HG03064 (cell line): ENCODE results near the gene TXNL1.
"Not testable (repeated sequence)": the region's sequence is repeated elsewhere in the genome, so short reads cannot be mapped to it uniquely, and the experiment has no call there.

Experiments used
- ATAC-seq: cut with Tn5 transposase; IDR thresholded peaks from one replicate; pipeline ENCODE4 v1.9.1; 2021; ENCODE audit warnings: low read depth; ENCODE audit not compliant: unreplicated experiment

TXNL1 gene

DNA sequence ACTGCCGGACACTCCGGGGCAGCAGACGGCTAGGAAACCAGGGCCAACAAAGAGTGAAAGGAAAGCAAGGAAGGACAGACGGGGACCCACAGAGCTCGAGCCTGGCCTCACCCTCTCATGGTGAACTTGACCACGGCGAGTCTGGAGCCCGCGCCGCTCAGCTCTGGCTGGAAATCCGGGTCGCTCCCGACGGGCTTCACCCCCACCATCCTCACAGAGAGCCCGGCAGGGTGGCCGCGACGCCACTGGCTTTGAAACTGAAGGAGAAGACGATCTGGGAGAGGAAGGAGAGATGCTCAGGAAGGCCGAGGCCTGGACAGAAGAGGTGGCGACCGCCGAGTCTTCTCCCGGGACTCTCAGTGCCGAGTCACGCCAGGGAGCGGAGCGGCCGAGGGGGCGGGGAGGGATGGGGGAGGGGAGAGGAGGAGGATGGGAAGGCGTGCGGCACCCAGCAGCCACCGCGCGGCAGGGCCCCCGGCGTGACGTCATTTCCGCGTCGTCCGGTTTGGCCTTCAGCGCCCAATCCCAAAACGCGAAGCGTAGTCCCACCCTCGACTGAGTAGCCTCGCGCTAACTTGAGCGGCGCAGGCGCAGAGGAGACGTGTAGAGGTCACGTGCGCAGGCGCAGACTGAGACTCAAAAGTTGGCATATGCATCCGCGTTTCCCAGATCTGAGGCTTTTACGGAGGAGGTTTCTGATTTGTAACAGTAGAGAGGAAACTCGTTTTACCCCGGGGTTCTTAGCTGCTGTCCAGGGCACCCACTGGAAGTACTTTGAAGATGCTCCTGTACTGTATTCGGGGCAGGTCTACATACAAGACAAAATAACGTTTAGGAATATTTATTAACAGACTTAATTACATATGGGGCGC, at the start of gene TXNL1:
TSS of gene TXNL1 (minus strand) at position 361 of the 872 bp plus-strand sequence. CDS start at position 209, 152 bp downstream.
- ATAC-seq, result peak; percentile 94

DNA sequence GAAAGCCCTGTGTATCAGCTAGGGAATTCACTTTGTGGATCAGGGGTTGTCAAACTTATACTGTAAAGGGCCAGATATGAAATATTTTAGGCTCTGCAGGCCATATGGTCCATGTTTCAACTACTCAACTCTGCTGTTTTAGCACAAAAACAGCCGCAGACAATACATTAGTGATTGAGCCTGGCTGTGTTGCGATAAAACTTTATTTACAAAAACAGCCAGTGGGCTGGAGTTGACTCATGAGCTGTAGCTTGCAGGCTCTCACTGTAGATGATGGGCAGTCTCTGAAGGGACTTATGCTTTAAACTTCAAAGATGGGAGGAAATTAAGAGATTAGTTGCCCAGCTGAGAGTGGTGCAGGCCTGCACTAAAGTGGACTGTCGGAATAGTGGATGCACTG, 45.9 kb upstream of the TXNL1 start:
- no peak for ATAC-seq

DNA sequence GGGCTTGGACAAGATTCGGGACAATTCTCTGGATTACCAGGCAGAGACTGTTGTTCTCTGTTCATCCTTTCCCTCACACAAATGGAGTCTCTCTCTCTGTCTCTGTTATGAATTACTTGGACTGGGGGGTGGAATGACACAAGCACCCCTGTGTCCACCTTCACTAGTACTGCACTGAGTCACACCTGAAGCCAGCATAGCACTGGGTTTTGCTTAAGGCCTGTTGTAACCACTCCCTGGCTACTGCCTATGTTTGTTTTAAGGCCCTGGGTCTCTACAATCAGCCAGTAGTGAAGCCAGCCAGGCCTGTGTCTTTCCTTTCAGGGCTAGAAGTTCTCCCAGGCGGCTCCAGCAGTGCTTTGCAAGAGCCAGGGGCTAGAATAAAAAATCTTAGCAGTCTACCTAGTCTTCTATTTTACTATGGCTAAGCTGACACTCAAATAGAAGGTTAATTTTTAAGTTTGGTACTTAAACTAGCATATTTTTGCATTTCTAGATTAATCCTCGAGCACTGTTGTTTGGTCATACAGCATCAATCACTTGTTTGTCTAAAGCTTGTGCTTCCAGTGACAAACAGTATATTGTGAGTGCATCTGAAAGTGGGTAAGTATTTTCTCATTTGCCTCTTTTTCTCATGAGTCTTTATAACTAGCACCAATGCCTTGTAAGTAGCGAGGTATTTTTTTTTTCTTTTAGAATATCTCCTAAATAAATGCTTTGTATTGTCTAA, 40.6 kb upstream of the TXNL1 start:
- ATAC-seq, result no peak

DNA sequence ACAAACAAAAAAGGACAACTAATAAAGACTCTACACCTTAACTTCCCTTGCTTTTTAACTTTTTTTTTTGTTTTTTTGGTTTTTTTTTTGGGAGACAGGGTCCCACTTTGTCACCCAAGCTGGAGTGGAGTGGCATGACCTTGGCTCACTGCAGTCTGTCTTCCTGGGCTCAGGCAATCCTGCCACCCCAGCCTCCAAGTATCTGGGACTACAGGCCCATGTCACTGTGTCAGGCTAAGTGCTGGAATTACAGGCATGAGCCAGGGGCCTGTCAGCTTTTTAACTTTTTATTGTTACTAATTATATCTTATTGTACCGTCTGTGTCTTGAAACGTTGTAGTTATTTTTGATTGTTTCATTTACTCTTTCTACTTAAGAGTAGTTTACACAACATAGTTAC, 38.2 kb upstream of the TXNL1 start:
- no peak for ATAC-seq

DNA sequence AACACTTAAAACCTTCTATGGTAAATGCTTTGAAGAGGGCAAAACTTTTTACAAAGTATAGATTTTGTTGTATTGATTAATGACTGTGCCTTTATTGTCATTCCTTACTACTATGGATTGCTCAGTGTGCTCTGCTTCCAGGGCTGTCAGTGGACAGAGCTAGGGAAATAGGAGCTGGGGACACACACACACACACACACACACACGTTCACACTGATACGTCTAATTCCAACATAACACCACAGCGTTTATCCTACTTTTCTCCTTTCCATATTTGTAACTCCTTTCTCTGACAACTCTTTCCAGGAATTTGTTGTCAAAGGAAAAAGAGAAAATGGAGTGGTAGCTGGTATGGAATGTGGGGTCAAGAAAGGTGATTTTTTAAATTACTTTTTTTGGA, 34.6 kb upstream of the TXNL1 start:
- no peak for ATAC-seq

DNA sequence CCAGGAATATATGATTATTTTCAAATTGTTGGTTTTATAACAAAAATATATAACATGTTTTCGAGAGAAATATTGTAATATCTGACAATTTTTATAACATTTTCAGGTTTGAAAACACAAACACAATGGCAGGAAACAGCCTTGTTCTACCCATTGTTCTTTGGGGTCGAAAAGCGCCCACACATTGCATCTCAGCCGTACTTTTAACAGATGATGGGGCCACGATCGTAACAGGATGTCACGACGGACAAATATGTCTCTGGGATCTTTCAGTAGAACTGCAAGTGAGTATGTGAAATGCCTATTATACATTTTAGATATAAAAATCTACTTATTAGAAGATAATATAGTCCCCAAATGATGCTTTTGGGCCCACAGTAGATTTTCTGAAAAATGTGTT, 34.0 kb upstream of the TXNL1 start:
- ATAC-seq, result no peak

- ATAC-seq, result no peak
Observed at GRCh38 chr18:56662902-56663301, 24.5 kb upstream of the TXNL1 start.

- no peak for ATAC-seq
Observed at GRCh38 chr18:56662502-56662901, 24.1 kb upstream of the TXNL1 start.

- no peak for ATAC-seq
Observed at GRCh38 chr18:56662063-56662408, 23.6 kb upstream of the TXNL1 start.

- no peak for ATAC-seq
Observed at GRCh38 chr18:56661360-56662062, 23.1 kb upstream of the TXNL1 start.

- ATAC-seq, result no peak
Observed at GRCh38 chr18:56660655-56661054, 22.3 kb upstream of the TXNL1 start.

GRCh38 chr18:56659111-56659510, 20.7 kb upstream of the TXNL1 start:
- no peak for ATAC-seq

DNA sequence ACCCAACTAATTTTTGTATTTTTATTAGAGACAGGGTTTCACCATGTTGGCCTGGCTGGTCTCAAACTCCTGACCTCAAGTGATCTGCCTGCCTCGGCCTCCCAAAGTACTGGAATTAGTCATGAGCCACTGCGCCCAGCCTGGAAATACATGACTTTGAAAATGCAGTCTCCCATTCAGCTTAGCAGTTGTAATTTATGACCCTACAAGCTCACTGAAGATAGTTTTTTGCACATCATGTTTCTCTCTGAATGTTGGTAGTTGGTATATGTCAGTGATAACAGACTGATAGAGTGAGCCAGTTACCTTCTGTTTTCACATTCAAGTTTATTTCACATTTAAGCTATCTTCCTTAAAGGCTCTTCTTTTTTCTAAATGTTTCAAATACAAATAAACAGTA, 19.9 kb upstream of the TXNL1 start:
- no peak for ATAC-seq

DNA sequence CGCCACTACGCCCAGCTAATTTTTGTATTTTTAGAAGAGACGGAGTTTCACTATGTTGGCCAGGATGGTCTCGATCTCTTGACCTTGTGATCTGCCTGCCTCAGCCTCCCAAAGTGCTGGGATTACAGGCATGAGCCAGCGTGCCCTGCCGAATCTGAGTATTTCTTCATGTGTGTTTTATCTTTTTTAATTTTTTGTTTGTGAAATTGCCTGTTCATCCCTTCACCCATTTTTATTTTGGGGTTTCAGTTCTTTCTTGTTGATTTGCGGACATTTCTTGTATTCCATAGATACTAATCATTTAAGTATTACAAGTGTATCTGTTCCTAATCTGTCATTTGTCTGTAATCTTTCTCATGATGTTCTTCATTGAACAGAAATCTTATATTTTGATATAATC, 15.9 kb upstream of the TXNL1 start:
- not testable (repeated sequence) for ATAC-seq

- ATAC-seq, result no peak
Observed at GRCh38 chr18:56652802-56653201, 14.4 kb upstream of the TXNL1 start.

- ATAC-seq, result no peak
Observed at GRCh38 chr18:56651771-56652092, 13.3 kb upstream of the TXNL1 start.

DNA sequence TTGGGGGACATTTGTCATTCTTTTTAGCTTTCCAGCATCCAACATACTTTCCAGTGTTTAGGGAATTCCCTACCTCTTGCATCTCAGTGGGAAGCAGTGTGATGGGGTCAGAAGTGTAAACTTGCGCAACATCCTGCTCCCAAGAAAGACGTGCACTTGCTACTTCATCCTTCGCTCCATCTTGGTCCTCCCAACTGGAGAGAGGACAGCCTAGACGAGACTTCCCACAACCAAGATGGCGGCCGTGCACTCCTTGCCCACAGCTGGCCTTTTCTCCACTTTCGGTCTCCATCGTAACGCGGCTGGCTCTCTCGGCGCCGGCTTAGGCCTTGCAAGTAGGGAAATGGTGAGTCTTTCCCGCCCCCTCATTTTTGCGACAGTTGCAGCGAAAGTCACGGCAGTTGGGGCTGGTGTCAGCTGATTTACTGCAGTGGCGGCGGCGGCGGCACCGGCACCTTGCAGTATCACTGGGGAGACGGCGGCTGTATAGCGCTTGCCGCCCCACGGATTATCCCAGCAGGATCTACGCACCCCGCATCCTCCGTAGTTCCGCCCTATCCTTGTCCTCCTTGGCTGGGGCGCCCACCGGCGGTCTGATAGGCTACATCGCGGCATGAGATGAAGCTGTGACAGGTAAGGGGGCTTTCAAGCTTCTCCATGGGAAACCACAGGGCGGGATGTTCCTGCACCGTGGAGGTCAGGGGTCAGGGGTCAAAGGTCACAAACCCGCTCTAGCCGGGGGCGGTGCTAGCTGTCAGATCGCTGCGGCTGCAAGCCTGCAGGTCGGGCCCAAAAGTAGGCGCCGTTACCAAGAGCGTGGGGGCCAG, 12.8 kb upstream of the TXNL1 start, which contains the start of gene WDR7:
TSS of gene WDR7 (plus strand) at position 416 of the 827 bp plus-strand sequence. CDS start 21,157 bp downstream, outside the sequence.
- ATAC-seq, result peak; percentile 94

DNA sequence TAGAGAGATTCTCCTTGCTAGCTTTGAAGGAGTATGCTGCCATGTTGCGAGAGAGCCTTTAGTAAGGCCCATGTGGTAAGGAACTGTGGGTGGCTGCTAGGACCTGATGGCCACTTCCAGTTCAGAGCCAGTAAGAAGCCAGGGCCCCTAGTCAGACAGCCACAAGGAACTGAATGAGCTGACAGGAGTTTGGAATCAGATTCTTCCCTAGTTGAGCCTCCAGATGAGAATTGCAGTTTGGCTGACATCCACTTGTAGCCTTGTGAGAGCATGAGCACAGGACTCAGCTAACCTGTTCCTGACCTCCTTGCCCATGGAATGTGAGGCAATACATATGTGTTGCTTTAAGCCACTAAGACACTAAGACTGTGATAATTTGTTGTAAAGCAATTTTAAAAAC, 11.6 kb upstream of the TXNL1 start:
- no peak for ATAC-seq

DNA sequence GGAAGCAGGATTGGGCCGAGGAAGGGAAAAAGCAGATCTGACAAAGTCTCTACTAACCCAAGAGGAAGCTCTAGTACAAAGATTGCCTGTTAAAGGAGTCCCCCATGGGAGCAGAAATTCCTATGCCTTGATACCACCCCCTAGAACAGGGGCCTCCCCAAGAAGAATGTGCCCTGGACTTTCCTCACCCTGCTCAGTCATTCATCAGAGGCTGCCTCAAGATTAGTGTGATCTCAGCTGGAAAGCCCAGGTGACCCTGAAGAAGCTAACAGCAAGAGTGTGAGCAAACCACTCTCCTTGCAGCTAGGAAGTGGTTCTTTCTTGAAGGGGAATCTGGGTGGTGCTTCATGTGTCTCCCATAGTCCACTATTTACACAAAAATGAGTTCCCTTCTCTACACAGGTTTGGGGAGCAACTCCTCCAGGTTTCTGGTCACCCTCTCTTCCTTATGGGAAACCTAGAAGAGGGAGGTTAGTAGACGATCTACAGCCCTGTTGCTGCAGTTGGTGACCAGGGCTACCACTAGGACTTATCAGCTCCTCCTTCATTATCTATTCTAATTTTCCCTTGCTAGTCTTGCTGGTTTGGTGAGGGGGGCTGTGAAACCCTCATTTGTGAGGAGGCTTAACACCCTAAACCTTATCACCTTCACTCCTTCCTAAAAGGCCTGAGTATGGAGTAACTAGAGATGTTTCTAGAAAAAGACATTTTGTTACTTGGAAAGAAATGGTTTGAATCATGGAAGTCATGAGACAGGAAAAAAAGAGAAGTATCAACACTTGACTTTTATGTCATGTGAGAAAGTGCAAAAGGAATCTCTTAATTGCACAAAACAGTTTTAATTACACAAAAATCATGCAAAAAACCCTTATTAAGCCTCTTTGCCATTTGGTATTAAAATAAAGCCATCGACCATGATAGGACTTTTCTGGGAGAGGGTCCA, 9.8 kb upstream of the TXNL1 start:
- ATAC-seq, result no peak
